ENCODE data around the gene ZNF420.
A peak's percentile ranks its signal among the peaks of the same experiment; 100 is the strongest.
"Not testable (repeated sequence)": the region's sequence is repeated elsewhere in the genome, so short reads cannot be mapped to it uniquely, and the experiment has no call there.

ZNF420 gene

DNA sequence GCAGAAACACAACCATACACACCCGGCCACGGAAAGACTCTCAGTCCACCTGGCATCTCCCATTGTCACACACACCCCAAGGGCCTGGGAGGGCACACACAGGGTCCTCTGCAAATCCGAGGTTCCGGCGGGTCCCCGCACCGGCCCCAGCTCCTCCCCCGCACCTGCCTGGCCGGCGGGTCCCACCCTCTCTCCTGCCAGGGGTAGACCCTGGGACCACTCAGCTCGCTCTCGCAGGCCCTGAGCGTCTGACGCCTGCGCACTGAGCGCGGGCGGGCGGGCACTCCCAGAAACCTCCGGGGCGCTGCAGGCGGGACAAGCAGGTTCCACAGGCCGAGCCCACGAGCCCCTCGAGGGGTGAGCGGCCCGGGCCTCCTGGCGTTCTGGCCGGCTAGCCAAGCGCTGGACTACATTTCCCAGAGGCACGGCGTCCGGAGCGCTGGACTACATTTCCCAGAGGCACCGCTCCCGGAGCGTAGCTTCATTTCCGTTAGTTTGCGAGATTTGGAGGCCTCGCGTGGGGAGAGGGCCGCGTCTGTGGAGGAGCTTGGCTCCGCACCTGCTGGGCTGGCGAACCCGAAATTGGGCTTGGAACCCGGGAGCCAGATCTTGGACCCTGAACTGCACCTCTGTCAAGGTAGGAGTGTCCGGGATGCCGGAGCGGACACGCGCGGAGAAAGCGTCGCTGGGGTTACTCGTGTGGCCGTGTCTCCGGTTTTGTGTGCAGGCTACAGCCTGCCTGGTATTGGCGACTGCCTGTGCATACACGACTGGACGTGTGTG, at the start of gene ZNF420:
Gene ZNF420, plus strand, starts transcription at position 500 of the 783 bp plus-strand sequence. CDS start 10,686 bp downstream, outside the sequence.
- DNase-seq (ENCODE audit: low read depth): peak; percentile 88

DNA sequence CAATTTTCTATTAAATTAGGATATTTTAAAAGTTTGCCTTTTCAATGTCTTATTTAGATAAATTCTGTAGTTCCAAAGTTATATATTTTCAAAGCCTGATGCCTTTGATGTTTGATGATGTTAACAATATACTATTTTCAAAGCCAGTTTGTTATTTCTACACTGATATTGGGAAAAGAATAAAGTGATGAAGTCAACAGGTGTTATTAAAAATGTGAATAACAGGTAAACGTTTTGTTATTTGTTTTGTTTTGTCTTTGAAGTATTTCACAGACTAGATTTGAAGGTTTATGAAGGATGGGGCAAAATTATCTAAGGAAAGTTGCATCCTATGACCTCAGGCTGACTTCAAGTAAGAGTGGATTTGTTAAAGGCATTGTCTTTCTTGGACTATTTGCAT, 33.1 kb upstream of the ZNF420 start:
- DNase-seq (ENCODE audit: low read depth): no peak

DNA sequence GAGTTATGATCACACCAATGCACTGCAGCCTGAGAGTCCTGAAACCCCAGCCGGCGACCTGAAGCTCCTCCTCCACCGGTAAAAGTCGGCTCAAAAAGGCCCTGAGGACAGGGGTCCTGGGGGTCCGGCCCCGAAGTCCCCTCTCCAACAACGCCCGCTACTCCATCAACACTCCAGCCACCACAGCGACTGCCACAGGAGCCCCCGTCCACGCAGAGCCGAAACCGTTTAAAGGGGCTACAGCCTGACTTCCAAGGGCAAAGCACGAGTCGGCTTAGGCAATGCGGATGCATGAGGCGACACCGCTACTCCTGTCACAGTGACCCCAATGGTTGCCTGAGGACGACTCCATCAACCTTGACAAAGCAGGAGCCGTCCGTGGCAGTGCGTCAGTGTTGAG, 22.9 kb upstream of the ZNF420 start:
- DNase-seq (ENCODE audit: low read depth): no peak

DNA sequence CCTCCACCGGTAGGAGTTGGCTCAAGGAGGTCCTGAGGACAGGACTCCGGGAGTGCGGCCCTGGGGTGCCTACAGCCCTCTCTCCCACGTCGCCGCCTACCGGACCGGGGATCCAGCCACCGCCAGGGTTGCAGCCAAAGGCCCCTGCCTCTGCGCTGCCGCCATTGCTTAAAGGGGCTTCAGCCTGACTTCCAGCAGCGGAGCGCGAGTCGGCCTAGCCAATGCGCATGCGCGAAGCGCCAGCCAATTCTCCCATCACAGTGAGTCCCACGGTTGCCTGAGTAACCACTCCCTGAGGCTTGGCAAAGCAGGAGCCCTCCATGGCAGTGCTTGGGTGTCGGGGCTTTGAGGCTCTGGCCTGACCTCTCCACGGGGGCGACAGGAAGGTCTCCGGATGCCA, 21.5 kb upstream of the ZNF420 start:
- DNase-seq (ENCODE audit: low read depth): no peak

DNA sequence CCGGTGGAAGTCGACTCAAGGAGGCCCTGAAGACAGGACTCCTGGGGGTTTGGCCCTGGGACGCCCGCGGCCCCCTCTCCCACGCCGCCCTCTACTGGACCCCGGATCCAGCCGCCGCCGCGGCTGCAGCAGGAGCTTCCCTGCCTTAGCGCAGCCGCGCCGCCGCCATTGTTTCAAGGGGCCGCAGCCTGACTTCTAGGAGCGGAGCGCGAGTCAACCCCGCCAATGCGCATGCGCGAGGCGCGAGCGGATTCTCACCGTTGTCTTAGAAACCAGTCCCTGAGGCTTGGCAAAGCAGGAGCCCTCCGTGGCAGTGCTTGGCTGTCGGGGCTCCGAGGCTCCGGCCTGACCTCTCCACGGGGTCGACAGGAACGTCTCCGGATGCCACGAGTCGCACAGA, 19.1 kb upstream of the ZNF420 start:
- no peak for DNase-seq (ENCODE audit: low read depth)

DNA sequence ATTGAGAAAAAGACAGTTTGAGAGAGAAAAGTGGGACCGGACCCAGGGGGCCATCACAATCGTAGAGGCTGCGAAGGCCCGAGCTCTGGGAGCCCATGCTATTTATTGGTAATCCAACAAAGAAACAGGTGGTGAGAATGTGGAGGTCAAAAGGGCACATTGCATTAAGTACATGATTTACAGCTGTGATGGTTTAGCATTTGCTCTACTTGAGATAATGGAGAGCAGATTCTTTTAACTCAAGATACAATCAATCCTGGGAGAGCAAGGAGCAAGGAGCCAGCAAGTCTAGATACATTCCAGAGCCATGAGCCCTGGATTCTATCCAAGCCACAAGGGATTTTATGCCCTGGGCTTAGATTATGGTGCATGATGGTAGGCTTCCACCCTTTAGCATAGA, 13.3 kb upstream of the ZNF420 start:
- not testable (repeated sequence) for DNase-seq (ENCODE audit: low read depth)

DNA sequence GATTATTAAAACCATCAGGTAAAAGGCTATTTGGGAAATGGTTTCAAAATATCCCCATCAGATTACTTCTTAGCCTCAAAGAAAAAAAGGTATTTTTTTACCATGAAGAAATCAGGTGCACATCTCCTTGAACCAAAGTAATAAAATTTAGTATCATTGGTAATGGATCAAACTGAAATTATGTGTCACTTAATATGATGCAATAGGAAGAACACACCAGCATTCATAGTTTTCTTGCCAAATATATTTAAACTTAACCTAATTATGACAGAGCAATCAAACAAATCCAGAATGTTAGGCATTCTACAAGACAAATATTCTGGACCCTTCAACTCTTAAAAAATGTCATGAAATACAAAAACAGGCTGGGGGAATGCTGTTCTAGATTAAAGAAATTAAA, 4.1 kb upstream of the ZNF420 start:
- DNase-seq (ENCODE audit: low read depth): no peak

DNA sequence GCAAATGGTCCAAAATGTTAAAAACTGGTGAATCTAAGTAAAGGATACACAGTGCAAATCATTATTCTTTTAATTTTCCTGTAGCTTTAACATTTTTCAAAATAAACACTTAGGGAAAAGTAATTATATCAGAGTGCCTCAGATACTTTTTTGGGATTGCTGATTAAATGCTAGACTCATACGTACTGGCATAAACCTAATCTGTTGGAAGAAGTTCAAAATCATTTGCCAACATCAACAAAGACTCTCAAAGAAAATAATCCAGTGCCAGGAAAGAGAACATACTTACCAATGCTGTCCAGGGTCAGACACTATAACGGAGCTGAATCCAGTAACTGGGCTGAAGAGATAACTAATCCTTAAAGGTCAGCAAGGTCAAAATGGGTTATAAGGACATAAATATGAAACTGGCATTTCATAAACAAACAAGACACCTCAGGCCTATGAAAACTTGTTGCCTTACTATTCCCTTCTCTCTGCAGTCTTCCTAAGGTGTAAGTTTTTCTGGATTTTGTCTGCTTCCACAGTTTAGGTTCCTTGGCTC, 3.3 kb upstream of the ZNF420 start:
- no peak for DNase-seq (ENCODE audit: low read depth)

DNA sequence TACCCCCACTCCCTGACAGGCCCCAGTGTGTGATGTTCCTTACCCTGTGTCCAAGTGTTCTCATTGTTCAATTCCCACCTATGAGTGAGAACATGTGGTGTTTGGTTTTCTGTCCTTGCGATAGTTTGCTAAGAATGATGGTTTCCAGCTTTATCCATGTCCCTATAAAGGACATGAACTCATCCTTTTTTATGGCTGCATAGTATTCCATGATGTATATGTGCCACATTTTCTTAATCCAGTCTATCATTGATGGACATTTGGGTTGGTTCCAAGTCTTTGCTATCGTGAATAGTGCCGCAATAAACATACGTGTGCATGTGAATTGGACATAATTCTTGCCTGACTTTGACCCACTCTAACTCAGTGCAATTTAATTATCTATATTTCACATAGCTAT, 1.7 kb upstream of the ZNF420 start:
- DNase-seq (ENCODE audit: low read depth): not testable (repeated sequence)

DNA sequence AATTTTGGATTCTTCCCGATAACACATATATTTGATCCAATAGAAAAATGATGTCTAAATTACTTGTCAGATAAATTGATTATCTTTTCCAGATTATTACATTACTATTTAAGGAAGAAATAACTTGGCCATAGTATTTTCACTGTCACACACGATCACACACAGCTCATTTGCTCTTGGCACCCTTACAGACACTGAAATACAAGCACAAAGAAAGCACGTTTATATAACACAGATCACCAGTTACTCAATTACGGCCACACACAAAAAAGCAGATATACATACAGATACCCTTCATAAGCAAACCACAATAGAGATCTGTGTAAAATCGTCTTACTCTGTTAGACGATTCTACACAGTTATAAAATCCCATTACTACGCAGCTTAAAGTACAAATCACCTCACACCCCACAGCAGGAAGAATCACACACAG, 716 bp upstream of the ZNF420 start:
- no peak for DNase-seq (ENCODE audit: low read depth)

DNA sequence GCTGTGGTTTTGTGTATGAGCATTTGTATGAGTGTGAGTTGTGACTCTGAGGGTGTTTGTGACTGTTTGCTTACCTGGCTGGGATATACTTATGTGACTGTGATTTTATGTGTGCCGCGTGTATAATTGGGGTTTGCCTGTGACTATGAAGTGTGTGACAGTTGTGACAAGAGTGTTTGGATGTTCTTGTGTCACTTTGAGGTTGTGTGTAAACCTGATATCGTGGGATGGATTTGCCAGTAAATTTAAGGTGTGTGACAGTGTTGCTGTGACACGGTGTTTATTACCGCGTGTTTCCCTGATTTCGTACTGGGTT, 442 bp downstream of the ZNF420 start:
- DNase-seq (ENCODE audit: low read depth): no peak

DNA sequence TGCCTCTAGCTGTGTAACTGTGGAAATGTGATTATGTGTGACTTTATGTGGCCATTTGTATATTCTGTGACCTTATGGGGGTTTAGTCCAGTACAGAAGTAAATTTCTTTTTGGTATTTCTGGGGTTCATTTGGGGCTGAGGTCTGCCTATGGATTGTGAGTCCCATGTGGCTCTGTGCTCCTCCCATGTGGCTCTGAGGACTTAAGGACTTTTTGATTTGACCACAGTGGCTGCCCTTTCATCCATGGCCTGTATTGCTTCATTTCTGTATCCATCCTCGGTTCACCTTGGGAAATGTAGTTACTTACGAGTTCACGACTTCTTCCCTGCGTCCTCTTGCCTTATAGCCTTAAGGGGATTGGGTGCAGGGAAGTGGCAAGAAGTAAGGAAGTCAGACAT, 1.0 kb downstream of the ZNF420 start:
- DNase-seq (ENCODE audit: low read depth): no peak

DNA sequence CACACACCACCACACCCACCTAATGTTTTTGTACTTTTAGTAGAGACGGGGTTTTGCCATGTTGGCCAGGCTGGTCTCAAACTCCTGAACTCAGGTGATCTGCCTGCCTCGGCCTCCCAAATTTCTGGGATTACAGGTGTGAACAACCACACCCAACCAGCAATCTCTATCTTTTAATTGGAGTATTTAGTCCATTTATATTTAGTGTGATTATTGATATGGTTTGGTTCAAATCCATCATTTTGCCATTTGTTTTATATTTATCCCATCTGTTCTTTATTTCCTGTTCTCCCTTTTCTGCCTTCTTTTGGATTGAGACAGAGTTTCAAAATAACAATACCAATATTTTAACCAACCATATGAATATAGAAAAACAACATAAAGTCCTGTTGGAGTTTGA, 4.1 kb downstream of the ZNF420 start:
- DNase-seq (ENCODE audit: low read depth): no peak

DNA sequence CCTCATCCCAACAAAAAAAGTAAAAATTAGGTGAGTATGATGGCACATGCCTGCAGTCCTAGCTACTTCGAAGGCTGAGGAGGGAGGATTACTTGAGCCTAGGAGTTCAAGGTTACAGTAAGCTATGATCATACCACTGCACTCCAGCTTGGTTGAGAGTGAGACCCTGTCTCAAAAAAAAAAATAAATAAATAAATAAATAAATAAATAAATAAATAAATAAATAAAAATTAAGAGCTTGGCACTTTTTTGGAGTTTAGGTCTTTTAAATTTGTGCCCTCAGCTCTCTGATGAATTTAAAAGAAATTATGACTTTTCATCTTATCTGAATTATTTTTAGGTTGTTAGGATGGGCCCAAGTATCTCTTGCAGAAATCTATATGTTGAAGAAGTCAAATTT, 8.9 kb downstream of the ZNF420 start:
- DNase-seq (ENCODE audit: low read depth): no peak

DNA sequence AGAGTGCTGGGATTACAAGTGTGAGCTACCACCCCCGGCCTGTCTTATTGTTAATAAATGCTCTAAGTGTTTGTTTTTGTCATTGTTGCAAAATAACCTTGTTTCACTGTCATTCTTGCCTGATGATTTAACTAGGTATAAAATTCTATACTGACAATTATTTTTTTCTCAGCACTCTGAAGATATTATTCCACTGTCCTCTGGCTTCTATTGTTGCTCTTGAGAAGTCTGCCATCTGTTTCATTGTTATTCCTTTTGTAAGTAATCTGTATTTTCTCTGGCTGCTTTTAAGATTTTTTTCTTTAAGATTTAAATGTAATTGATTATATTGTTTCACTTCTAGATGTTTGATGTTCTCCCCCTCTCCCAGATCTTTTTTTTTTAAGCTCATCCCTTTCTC, 17.6 kb downstream of the ZNF420 start:
- DNase-seq (ENCODE audit: low read depth): no peak

DNA sequence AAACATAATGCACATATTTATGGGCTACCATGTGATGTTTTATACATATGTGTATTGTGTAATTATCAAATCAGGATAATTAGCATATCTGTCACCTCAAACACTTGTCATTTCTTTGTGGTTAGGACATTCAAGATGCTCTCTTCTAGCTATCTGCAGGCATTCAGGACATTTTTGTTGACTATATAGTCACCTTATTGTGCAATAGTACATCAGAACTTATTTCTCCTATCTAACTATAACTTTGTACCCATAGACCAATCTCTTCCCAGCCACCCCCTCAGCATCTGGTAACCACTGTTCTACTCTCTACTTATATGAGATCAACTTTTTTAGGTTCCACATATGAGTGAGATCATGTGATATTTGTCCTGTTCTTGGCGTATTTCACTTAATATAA, 20.3 kb downstream of the ZNF420 start:
- no peak for DNase-seq (ENCODE audit: low read depth)

DNA sequence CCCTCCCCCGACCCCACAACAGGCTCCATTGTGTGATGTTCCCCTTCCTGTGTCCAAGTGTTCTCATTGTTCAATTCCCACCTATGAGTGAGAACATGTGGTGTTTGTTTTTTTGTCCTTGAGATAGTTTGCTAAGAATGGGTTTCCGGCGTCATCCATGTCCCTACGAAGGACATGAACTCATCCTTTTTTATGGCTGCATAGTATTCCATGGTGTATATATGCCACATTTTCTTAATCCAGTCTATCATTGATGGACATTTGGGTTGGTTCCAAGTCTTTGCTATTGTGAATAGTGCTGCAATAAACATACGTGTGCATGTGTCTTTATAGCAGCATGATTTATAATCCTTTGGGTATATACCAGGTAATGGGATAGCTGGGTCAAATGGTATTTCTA, 25.9 kb downstream of the ZNF420 start:
- DNase-seq (ENCODE audit: low read depth): not testable (repeated sequence)

DNA sequence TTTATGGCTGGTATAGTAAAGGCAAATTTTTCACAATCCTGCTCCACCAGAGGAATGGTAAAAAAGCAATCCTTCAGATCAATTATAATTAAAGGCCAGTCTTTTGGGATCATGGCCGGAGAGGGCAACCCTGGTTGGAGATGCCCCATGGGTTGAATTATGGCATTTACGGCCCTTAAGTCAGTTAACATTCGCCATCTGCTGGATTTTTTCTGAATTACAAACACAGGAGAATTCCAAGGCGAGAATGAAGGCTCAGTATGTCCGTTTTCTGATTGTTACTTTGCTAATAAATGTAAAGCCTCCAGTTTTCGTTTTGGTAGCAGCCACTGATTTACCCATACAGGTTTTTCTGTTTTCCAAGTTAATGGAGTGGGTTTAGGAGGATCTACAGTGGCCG, 33.5 kb downstream of the ZNF420 start:
- not testable (repeated sequence) for DNase-seq (ENCODE audit: low read depth)

DNA sequence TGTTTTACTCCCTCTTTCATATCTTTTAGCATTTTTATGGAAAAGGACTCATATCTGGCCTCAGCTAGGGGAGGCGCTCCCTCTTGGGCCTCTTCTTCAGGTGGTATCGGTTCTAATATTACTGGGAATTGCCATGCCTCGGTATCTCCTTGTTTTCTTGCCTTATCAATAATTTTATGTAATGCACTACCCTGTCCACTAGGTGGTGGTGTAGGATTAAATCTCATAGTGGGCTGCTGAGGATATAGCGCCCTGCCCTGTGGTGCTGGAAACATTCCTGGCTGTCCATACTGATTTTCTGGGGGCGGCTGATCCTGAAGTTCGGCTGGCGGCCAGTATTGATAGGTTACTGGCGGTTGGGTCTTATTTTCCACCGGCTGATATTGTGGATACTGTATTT, 35.8 kb downstream of the ZNF420 start:
- no peak for DNase-seq (ENCODE audit: low read depth)

DNA sequence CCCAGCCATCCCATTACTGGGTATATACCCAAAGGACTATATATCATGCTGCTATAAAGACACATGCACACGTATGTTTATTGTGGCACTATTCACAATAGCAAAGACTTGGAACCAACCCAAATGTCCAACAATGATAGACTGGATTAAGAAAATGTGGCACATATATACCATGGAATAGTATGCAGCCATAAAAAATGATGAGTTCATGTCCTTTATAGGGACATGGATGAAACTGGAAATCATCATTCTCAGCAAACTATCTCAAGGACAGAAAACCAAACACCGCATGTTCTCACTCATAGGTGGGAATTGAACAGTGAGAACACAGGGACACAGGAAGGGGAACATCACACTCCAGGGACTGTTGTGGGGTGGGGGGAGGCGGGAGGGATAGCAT, 43.9 kb downstream of the ZNF420 start:
- not testable (repeated sequence) for DNase-seq (ENCODE audit: low read depth)

DNA sequence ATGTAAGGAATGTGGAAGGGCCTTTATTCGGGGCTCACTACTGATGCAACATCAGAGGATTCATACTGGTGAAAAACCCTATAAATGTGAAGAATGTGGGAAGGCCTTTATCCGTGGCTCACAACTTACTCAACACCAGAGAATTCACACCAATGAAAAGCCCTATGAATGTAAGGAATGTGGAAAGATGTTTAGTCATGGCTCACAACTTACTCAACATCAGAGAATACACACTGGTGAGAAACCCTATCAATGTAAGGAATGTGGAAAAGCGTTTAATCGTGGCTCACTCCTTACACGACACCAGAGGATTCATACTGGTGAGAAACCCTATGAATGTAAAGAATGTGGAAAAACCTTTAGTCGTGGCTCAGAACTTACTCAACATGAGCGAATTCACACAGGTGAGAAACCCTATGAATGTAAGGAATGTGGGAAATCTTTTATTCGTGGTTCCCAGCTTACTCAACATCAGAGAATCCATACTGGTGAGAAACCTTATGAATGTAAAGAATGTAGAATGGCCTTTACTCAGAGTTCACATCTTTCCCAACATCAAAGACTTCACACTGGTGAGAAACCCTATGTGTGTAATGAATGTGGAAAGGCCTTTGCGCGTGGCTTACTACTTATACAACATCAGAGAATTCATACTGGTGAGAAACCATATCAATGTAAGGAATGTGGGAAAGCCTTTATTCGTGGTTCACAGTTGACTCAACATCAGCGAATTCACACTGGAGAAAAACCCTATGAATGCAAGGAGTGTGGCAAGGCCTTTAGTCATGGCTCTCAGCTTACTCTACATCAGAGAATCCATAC, 50.0 kb downstream of the ZNF420 start:
- DNase-seq (ENCODE audit: low read depth): no peak

DNA sequence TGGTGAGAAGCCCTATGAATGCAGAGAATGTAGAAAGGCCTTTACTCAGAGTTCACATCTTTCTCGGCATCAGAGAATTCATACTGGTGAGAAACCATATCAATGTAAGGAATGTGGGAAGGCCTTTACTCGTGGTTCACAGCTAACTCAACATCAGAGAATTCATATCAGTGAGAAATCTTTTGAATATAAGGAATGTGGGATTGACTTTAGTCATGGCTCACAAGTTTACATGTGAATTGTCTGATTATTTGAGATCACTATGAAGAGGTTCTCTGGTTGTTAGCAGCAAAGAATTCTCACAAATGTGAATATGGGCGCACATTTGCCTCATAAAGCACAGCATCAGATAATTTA, 50.6 kb downstream of the ZNF420 start:
- DNase-seq (ENCODE audit: low read depth): no peak

DNA sequence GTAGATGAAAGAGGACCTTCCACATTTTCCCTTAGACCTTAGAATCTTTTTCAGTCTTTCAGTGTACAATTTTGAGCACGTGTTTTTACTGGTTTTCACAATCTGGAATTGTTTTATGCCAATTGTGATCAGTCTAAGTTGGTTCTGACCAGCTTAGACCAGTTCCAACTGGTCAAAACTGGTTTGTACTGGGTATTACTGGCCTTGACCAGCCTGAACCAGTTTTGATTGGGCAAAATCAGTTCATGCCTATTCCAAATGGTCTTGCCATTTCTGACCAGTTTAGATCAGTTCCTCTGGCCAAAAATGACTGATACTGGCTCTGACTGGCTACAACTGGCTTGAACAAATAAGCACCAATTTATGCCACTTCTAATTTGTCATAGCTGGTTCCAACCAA, 57.9 kb downstream of the ZNF420 start:
- no peak for DNase-seq (ENCODE audit: low read depth)
